HEK293 (cell line): ENCODE measurements around the gene RGS14.

Experiments
- YY1 ChIP-seq: fragments of 450-650 bp; formaldehyde crosslinking; IDR thresholded peaks from 2 replicates; pipeline ENCODE4 v1.5.1; 2018; ENCODE audit warnings: missing biosample characterization, missing genetic modification characterization
- ZNF112 ChIP-seq: fragments of 450-650 bp; formaldehyde crosslinking; IDR thresholded peaks from 2 replicates; pipeline ENCODE4 v1.5.0; 2017; ENCODE audit warnings: missing biosample characterization, missing genetic modification characterization
- ZNF24 ChIP-seq: fragments of 450-650 bp; formaldehyde crosslinking; IDR thresholded peaks from 2 replicates; pipeline ENCODE4 v1.5.1; 2016; ENCODE audit warnings: missing biosample characterization, missing genetic modification characterization
- ZNF362 ChIP-seq: fragments of 450-650 bp; formaldehyde crosslinking; IDR thresholded peaks from 2 replicates; pipeline ENCODE4 v1.5.1; 2016; ENCODE audit warnings: missing biosample characterization, missing genetic modification characterization
- ZNF426 ChIP-seq: fragments of 450-650 bp; formaldehyde crosslinking; IDR thresholded peaks from 2 replicates; pipeline ENCODE4 v1.5.1; 2017; ENCODE audit warnings: missing biosample characterization, missing genetic modification characterization, mild to moderate bottlenecking, inconsistent platforms, moderate library complexity
- ZNF521 ChIP-seq: fragments of 450-650 bp; formaldehyde crosslinking; IDR thresholded peaks from 2 replicates; pipeline ENCODE4 v1.5.1; 2017; ENCODE audit warnings: missing biosample characterization, mild to moderate bottlenecking, missing genetic modification characterization
- ZNF785 ChIP-seq: fragments of 450-650 bp; formaldehyde crosslinking; IDR thresholded peaks from 2 replicates; pipeline ENCODE4 v1.5.1; 2016; ENCODE audit warnings: missing biosample characterization, missing genetic modification characterization
- ZNF792 ChIP-seq: fragments of 450-650 bp; formaldehyde crosslinking; IDR thresholded peaks from 2 replicates; pipeline ENCODE4 v1.5.1; 2016; ENCODE audit warnings: missing biosample characterization, missing genetic modification characterization
- TF ChIP-seq, protein P1 (sequence below): fragments of 450-650 bp; formaldehyde crosslinking; IDR thresholded peaks from 2 replicates; pipeline ENCODE4 v1.5.1; 2016; ENCODE audit warnings: missing biosample characterization, missing genetic modification characterization
- TF ChIP-seq, protein P2 (sequence below): fragments of 450-650 bp; formaldehyde crosslinking; IDR thresholded peaks from 2 replicates; pipeline ENCODE4 v1.5.1; 2016; ENCODE audit warnings: missing biosample characterization, missing genetic modification characterization
- TF ChIP-seq, protein P3 (sequence below): sonication (generic); formaldehyde crosslinking; IDR thresholded peaks from 2 replicates; pipeline ENCODE4 v1.8.1; 2022; ENCODE audit warnings: mild to moderate bottlenecking, moderate library complexity, missing genetic modification reagents
- TF ChIP-seq, protein P4 (sequence below): fragments of 450-650 bp; formaldehyde crosslinking; IDR thresholded peaks from 2 replicates; pipeline ENCODE4 v1.5.1; 2016; ENCODE audit warnings: missing biosample characterization, missing genetic modification characterization
- TF ChIP-seq, protein P5 (sequence below): fragments of 450-650 bp; formaldehyde crosslinking; IDR thresholded peaks from 2 replicates; pipeline ENCODE4 v1.5.1; 2017; ENCODE audit warnings: missing biosample characterization, missing genetic modification characterization
- TF ChIP-seq, protein P6 (sequence below): fragments of 450-650 bp; formaldehyde crosslinking; IDR thresholded peaks from 2 replicates; pipeline ENCODE4 v1.5.1; 2016; ENCODE audit warnings: missing biosample characterization, missing genetic modification characterization

DNA sequence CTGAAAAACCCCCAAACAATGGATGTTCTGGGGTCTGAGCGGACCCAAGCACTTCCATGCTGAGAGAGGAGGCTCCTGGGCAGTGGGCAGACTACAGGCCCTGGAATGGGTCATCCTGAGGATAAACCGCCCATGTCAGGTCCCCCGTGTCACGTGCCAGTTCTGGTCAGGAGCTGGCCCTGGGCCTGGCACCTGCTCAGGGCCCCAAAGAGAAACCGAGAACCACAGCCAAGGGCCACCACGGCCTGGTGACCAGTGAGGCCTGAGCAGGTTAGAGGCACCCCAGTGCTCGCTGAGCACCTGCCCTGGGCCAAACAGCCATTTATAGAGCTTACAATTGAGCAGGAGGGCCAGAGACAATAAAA, 22.0 kb upstream of the RGS14 start:
- TF ChIP-seq, protein P1, sequence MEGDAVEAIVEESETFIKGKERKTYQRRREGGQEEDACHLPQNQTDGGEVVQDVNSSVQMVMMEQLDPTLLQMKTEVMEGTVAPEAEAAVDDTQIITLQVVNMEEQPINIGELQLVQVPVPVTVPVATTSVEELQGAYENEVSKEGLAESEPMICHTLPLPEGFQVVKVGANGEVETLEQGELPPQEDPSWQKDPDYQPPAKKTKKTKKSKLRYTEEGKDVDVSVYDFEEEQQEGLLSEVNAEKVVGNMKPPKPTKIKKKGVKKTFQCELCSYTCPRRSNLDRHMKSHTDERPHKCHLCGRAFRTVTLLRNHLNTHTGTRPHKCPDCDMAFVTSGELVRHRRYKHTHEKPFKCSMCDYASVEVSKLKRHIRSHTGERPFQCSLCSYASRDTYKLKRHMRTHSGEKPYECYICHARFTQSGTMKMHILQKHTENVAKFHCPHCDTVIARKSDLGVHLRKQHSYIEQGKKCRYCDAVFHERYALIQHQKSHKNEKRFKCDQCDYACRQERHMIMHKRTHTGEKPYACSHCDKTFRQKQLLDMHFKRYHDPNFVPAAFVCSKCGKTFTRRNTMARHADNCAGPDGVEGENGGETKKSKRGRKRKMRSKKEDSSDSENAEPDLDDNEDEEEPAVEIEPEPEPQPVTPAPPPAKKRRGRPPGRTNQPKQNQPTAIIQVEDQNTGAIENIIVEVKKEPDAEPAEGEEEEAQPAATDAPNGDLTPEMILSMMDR, result no peak
- TF ChIP-seq, protein P2, sequence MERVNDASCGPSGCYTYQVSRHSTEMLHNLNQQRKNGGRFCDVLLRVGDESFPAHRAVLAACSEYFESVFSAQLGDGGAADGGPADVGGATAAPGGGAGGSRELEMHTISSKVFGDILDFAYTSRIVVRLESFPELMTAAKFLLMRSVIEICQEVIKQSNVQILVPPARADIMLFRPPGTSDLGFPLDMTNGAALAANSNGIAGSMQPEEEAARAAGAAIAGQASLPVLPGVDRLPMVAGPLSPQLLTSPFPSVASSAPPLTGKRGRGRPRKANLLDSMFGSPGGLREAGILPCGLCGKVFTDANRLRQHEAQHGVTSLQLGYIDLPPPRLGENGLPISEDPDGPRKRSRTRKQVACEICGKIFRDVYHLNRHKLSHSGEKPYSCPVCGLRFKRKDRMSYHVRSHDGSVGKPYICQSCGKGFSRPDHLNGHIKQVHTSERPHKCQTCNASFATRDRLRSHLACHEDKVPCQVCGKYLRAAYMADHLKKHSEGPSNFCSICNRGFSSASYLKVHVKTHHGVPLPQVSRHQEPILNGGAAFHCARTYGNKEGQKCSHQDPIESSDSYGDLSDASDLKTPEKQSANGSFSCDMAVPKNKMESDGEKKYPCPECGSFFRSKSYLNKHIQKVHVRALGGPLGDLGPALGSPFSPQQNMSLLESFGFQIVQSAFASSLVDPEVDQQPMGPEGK (tag by site-specific recombination), result no peak
- TF ChIP-seq ZNF792 (tag by site-specific recombination), result no peak
- no peak for TF ChIP-seq ZNF785 (tag by site-specific recombination)
- no peak for TF ChIP-seq ZNF521 (tag by site-specific recombination)
- no peak for TF ChIP-seq ZNF362
- no peak for TF ChIP-seq YY1
- TF ChIP-seq, protein P3, sequence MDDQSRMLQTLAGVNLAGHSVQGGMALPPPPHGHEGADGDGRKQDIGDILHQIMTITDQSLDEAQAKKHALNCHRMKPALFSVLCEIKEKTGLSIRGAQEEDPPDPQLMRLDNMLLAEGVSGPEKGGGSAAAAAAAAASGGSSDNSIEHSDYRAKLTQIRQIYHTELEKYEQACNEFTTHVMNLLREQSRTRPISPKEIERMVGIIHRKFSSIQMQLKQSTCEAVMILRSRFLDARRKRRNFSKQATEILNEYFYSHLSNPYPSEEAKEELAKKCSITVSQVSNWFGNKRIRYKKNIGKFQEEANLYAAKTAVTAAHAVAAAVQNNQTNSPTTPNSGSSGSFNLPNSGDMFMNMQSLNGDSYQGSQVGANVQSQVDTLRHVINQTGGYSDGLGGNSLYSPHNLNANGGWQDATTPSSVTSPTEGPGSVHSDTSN (CRISPR knock-in tag), result no peak
- TF ChIP-seq, protein P4, sequence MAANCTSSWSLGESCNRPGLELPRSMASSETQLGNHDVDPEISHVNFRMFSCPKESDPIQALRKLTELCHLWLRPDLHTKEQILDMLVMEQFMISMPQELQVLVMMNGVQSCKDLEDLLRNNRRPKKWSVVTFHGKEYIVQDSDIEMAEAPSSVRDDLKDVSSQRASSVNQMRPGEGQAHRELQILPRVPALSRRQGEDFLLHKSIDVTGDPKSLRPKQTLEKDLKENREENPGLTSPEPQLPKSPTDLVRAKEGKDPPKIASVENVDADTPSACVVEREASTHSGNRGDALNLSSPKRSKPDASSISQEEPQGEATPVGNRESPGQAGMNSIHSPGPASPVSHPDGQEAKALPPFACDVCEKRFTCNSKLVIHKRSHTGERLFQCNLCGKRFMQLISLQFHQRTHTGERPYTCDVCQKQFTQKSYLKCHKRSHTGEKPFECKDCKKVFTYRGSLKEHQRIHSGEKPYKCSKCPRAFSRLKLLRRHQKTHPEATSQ, result no peak
- no peak for TF ChIP-seq ZNF426 (tag by site-specific recombination)
- no peak for TF ChIP-seq ZNF24 (tag by site-specific recombination)
- TF ChIP-seq, protein P5, sequence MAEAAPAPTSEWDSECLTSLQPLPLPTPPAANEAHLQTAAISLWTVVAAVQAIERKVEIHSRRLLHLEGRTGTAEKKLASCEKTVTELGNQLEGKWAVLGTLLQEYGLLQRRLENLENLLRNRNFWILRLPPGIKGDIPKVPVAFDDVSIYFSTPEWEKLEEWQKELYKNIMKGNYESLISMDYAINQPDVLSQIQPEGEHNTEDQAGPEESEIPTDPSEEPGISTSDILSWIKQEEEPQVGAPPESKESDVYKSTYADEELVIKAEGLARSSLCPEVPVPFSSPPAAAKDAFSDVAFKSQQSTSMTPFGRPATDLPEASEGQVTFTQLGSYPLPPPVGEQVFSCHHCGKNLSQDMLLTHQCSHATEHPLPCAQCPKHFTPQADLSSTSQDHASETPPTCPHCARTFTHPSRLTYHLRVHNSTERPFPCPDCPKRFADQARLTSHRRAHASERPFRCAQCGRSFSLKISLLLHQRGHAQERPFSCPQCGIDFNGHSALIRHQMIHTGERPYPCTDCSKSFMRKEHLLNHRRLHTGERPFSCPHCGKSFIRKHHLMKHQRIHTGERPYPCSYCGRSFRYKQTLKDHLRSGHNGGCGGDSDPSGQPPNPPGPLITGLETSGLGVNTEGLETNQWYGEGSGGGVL (tag by site-specific recombination), result no peak
- TF ChIP-seq, protein P6, sequence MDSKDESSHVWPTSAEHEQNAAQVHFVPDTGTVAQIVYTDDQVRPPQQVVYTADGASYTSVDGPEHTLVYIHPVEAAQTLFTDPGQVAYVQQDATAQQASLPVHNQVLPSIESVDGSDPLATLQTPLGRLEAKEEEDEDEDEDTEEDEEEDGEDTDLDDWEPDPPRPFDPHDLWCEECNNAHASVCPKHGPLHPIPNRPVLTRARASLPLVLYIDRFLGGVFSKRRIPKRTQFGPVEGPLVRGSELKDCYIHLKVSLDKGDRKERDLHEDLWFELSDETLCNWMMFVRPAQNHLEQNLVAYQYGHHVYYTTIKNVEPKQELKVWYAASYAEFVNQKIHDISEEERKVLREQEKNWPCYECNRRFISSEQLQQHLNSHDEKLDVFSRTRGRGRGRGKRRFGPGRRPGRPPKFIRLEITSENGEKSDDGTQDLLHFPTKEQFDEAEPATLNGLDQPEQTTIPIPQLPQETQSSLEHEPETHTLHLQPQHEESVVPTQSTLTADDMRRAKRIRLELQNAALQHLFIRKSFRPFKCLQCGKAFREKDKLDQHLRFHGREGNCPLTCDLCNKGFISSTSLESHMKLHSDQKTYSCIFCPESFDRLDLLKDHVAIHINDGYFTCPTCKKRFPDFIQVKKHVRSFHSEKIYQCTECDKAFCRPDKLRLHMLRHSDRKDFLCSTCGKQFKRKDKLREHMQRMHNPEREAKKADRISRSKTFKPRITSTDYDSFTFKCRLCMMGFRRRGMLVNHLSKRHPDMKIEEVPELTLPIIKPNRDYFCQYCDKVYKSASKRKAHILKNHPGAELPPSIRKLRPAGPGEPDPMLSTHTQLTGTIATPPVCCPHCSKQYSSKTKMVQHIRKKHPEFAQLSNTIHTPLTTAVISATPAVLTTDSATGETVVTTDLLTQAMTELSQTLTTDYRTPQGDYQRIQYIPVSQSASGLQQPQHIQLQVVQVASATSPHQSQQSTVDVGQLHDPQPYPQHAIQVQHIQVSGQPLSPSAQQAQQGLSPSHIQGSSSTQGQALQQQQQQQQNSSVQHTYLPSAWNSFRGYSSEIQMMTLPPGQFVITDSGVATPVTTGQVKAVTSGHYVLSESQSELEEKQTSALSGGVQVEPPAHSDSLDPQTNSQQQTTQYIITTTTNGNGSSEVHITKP (tag by site-specific recombination), result no peak
- no peak for TF ChIP-seq ZNF112
